Ishikawa (cell line): Measurements from ENCODE around the gene MUC3A.

ENCODE experiments used
- CEBPB ChIP-seq: IDR thresholded peaks from 2 replicates; pipeline ENCODE4 v1.6.1; 2012
- CREB1 ChIP-seq: IDR thresholded peaks from 2 replicates; pipeline ENCODE4 v1.6.1; 2012; ENCODE audit warnings: low read depth
- EGR1 ChIP-seq: IDR thresholded peaks from 2 replicates; pipeline ENCODE4 v1.6.1; 2012
- EP300 ChIP-seq: IDR thresholded peaks from 2 replicates; pipeline ENCODE4 v1.6.1; 2012; ENCODE audit warnings: borderline replicate concordance
- FOXM1 ChIP-seq: IDR thresholded peaks from 2 replicates; pipeline ENCODE4 v1.6.1; 2012; ENCODE audit warnings: low read depth, borderline replicate concordance
- MAX ChIP-seq: IDR thresholded peaks from 2 replicates; pipeline ENCODE4 v1.6.1; 2012
- NFIC ChIP-seq: IDR thresholded peaks from 2 replicates; pipeline ENCODE4 v1.6.1; 2012
- RAD21 ChIP-seq: IDR thresholded peaks from 2 replicates; pipeline ENCODE4 v1.6.1; 2012; ENCODE audit warnings: low read depth
- REST ChIP-seq: IDR thresholded peaks from 2 replicates; pipeline ENCODE4 v1.6.1; 2012; ENCODE audit warnings: low read depth, mild to moderate bottlenecking
- TAF1 ChIP-seq: IDR thresholded peaks from 2 replicates; pipeline ENCODE4 v1.6.1; 2012; ENCODE audit warnings: low read depth, mild to moderate bottlenecking
- TCF12 ChIP-seq: IDR thresholded peaks from 2 replicates; pipeline ENCODE4 v1.6.1; 2012; ENCODE audit warnings: low read depth
- TEAD4 ChIP-seq: IDR thresholded peaks from 2 replicates; pipeline ENCODE4 v1.6.1; 2012
- USF1 ChIP-seq: IDR thresholded peaks from 2 replicates; pipeline ENCODE4 v1.6.1; 2012
- YY1 ChIP-seq: IDR thresholded peaks from 2 replicates; pipeline ENCODE4 v1.6.1; 2012; ENCODE audit warnings: low read depth
- ZBTB7A ChIP-seq: IDR thresholded peaks from 2 replicates; pipeline ENCODE4 v1.6.1; 2012; ENCODE audit warnings: low read depth

Gene MUC3A

GRCh38 chr7:100947792-100948191 lies 1.5 kb upstream of the MUC3A start:
- TF ChIP-seq NFIC (no peak), ZBTB7A (no peak), CREB1 (no peak), RAD21 (no peak), CEBPB (no peak), EGR1 (no peak), YY1 (no peak), EP300 (no peak), TAF1 (no peak), TCF12 (no peak), REST (no peak)

GRCh38 chr7:100949933-100950443 lies 654 bp downstream of the MUC3A start:
- TF ChIP-seq REST, result no peak
- no peak for TF ChIP-seq CEBPB
- TF ChIP-seq EP300, result no peak
- no peak for TF ChIP-seq USF1
- no peak for TF ChIP-seq YY1
- TF ChIP-seq TEAD4, result no peak
- no peak for TF ChIP-seq NFIC
- TF ChIP-seq TCF12, result no peak
- TF ChIP-seq CREB1, result no peak
- no peak for TF ChIP-seq EGR1
- no peak for TF ChIP-seq FOXM1
- no peak for TF ChIP-seq RAD21
- TF ChIP-seq TAF1, result no peak
- no peak for TF ChIP-seq MAX
- TF ChIP-seq ZBTB7A, result no peak

GRCh38 chr7:100951172-100951571 lies 1.8 kb downstream of the MUC3A start:
- TF ChIP-seq YY1 (no peak), TEAD4 (no peak), USF1 (no peak), FOXM1 (no peak), CREB1 (no peak), MAX (no peak), ZBTB7A (no peak), TAF1 (no peak), TCF12 (no peak), RAD21 (no peak), NFIC (no peak), EGR1 (no peak), EP300 (no peak), CEBPB (no peak), REST (no peak)

GRCh38 chr7:100951888-100952560 lies 2.7 kb downstream of the MUC3A start:
- TF ChIP-seq YY1 (no peak), FOXM1 (no peak), CEBPB (no peak), MAX (no peak), NFIC (no peak), EGR1 (no peak), TAF1 (no peak), EP300 (no peak), ZBTB7A (no peak), RAD21 (no peak), REST (no peak), CREB1 (no peak), USF1 (no peak)
